AG04450 (cell line): ENCODE measurements around the gene RNF113B. TPM values are rescaled to one million over a fixed set of nuclear protein-coding genes. Genes with fewer than 3 reads are reported as not detected.

Experiments
- CTCF ChIA-PET: fragments of 300-600, 350-600 bp; formaldehyde crosslinking; extraction: SDS; loops from one replicate; lab custom pipeline; 2022; ENCODE audit warnings: antibody characterized with exemption, inconsistent platforms; lab: Charles Lee
- POLR2A ChIA-PET: fragments of 350-600 bp; formaldehyde crosslinking; extraction: SDS; loops from one replicate; lab custom pipeline; 2021; ENCODE audit warnings: antibody characterized with exemption, inconsistent platforms; lab: Yijun Ruan, JAX
- DNase-seq: peaks from one replicate; pipeline ENCODE4 v3.0.0-alpha.2; 2011; ENCODE audit warnings: low read depth, low spot score
- H3K27ac ChIP-seq: one replicate; pipeline ENCODE4 v1.5.1; 2012; ENCODE audit warnings: low read depth, low read length, control low read depth
- H3K27me3 ChIP-seq: one replicate; pipeline ENCODE4 v1.6.0; 2012; ENCODE audit warnings: low read length; ENCODE audit not compliant: control insufficient read depth, insufficient read depth
- H3K4me3 ChIP-seq: 2 replicates; pipeline ENCODE4 v1.5.1; 2011; ENCODE audit warnings: mild to moderate bottlenecking, low read depth, low read length, control low read depth
- H3K9me3 ChIP-seq: 2 replicates; pipeline ENCODE4 v1.5.1; 2012; ENCODE audit warnings: low read length; ENCODE audit not compliant: control insufficient read depth, insufficient read depth
- polyA plus RNA-seq: library from polyadenylated mRNA; depleted of rRNA; stranded (reverse); fragments of >200 nt; gene quantifications from 2 replicates; pipeline ENCODE4 v1.2.3, GENCODE V29; 2011
- TF ChIP-seq, protein P1 (sequence below): IDR thresholded peaks from 2 replicates; pipeline ENCODE4 v1.5.1; 2011; ENCODE audit warnings: low read depth, low read length, control low read depth, inconsistent platforms

The RNF113B gene
- polyA plus RNA-seq, 1 experiment, result not detected

DNA sequence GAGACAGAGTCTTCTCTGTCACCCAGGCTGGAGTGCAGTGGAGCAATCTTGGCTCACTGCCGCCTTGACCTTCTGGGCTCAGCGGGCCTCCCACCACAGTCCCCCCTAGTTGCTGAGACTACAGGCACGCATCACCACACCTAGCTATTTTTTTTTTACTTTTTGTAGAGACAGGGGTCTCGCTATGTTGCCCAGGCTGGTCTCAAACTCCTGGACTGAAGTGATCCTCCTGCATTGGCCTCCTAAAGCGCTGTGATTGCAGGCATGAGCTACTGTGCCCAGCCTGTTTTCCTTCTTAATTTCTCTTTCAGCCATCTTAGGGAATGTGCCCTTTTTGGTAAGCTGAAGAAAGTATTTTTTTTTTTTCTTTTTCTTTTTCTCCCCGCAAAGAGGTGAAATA, 42.6 kb upstream of the RNF113B start:
- no peak overlapping the region for H3K4me3 ChIP-seq
- ChIA-PET CTCF (no interaction called here), POLR2A (no interaction called here)
- H3K27me3 ChIP-seq, result no peaks in the 10 kb centered on the region
- no peak overlapping the region for H3K27ac ChIP-seq
- no peak for DNase-seq
- H3K9me3 ChIP-seq, result no peaks in the 10 kb centered on the region
- TF ChIP-seq, protein P1, sequence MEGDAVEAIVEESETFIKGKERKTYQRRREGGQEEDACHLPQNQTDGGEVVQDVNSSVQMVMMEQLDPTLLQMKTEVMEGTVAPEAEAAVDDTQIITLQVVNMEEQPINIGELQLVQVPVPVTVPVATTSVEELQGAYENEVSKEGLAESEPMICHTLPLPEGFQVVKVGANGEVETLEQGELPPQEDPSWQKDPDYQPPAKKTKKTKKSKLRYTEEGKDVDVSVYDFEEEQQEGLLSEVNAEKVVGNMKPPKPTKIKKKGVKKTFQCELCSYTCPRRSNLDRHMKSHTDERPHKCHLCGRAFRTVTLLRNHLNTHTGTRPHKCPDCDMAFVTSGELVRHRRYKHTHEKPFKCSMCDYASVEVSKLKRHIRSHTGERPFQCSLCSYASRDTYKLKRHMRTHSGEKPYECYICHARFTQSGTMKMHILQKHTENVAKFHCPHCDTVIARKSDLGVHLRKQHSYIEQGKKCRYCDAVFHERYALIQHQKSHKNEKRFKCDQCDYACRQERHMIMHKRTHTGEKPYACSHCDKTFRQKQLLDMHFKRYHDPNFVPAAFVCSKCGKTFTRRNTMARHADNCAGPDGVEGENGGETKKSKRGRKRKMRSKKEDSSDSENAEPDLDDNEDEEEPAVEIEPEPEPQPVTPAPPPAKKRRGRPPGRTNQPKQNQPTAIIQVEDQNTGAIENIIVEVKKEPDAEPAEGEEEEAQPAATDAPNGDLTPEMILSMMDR, result no peak

DNA sequence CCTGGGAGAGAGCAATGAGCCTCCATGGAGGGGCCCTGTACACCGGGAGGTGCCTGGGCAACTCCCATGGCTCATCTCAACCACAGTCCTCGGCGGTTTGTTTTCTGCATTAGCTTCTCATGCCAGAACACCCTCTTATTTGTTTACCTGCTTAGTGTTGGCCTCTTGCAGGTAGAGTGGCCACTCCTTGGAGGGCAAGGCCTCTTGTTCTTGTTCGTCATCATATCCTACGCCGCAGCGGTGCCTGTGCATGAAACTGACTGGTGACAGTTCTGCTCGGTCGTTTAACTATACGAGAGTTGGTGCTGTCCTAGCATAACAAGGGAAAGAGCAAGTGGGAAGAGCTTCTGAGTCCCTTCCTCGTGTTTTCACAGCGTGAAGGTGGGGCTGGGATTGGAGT, 40.5 kb upstream of the RNF113B start:
- ChIA-PET POLR2A (no interaction called here), CTCF (no interaction called here)
- no peaks in the 10 kb centered on the region for H3K9me3 ChIP-seq
- H3K27me3 ChIP-seq, result no peaks in the 10 kb centered on the region
- no peak for DNase-seq
- no peak overlapping the region for H3K4me3 ChIP-seq
- no peak overlapping the region for H3K27ac ChIP-seq
- TF ChIP-seq, protein P1, result no peak

DNA sequence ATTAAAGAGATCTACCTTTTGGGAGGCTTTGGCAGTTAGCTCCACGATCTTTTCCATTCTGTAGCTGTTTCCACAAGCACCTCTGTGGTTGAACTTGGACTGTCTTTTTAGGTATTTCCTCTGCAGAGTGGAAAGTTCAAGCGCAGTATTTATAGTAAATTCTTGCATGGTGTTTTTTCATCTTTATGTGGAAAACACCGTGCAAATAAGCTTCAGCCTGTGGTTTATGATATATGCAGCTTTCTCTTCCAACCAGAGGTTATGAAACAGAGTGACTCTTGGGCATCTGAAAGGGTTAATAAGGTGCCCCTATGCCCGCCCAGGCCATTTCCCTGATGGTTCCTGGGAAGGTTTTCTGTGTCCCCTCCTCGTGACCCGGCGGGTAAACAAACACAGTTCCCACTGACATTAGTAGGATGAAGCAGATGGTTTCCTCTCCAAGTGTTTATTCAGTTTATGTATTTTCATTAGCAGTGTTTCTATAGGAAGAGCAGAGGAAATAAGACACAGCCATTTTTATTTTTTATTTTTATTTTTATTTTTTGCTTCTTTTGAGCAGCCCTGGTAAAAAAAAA, 39.7 kb upstream of the RNF113B start:
- H3K4me3 ChIP-seq, result no peak overlapping the region
- H3K27ac ChIP-seq, result peak overlapping the region; percentile 77
- H3K9me3 ChIP-seq, result no peaks in the 10 kb centered on the region
- POLR2A ChIA-PET, result interaction anchor here (1.3 kb wide), 1 partner anchor 84 kb away, joined by 3 read pairs; no protein-coding TSS in a partner anchor
- DNase-seq, result no peak
- H3K27me3 ChIP-seq, result no peaks in the 10 kb centered on the region
- CTCF ChIA-PET, result no interaction called here
- TF ChIP-seq, protein P1, result no peak

DNA sequence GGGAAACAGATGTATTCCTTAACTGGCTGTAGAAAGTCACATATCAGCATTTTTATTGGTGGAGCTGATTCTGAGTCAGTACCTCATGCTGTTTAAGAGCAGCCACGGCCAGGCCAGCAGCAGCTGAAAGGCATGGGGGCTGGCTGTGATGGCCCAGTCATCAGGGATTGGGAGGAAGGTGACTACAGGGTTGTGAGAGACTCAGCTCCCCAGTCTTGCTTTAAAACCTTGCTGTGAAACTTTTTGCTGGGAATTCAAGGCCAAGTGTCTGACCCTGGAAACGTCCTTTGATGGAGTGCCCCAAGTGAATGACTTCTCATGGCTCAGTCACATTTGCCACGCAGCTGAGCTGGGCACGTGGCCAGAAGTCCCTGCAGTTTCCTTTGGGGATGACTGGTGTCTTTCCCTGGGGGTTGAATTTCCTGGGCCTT, 39.1 kb upstream of the RNF113B start:
- Histone ChIP-seq H3K27me3 (no peaks in the 10 kb centered on the region), H3K27ac (peak overlapping the region; percentile 77), H3K9me3 (peaks cover 3% of the 10 kb centered on the region), H3K4me3 (no peak overlapping the region)
- POLR2A ChIA-PET, result interaction anchor here (1.3 kb wide), 1 partner anchor 85 kb away, joined by 3 read pairs; no protein-coding TSS in a partner anchor
- TF ChIP-seq, protein P1, result no peak
- DNase-seq, result peak; percentile 68
- CTCF ChIA-PET, result no interaction called here

DNA sequence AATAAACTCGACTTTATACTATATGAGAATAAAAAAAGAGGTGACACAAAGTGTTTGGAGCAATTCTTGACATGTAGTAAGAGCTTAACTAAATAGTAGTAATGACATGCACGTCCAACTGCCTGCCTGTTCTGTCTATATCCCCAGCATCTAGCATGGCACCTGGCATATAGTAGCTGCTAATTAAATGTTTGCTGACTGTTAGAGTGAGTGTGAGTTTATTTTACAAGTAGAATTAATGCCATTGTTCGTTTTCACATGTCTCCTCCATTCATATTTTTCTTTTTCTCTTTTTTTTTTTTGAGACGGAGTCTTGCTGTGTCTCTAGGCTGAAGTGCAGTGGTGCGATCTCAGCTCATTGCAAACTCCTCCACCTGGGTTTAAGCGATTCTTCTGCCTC, 38.4 kb upstream of the RNF113B start:
- ChIA-PET CTCF (no interaction called here), POLR2A (no interaction called here)
- Histone ChIP-seq H3K9me3 (peaks cover 6% of the 10 kb centered on the region), H3K27ac (peak overlapping the region; percentile 77), H3K4me3 (no peak overlapping the region), H3K27me3 (no peaks in the 10 kb centered on the region)
- TF ChIP-seq, protein P1, result no peak
- DNase-seq, result no peak
